Lung (tissue), 12 donors: ENCODE data around the gene PLCL1. TPM values are rescaled to one million over a fixed set of nuclear protein-coding genes. Genes with fewer than 3 reads are reported as not detected.
A peak's percentile ranks its signal among the peaks of the same experiment; 100 is the strongest.

Source experiments
- ATAC-seq: fragments of 200-7000 bp; cut with Tn5 transposase; one replicate; pipeline ENCODE4 v1.9.1; 2020; ENCODE audit warnings: moderate number of reproducible peaks; ENCODE audit not compliant: insufficient read depth, low FRiP score
- DNase-seq, 3 donors: peaks; one replicate each; pipeline ENCODE4 v3.0.0-alpha.2; 2013 to 2017
- H3K27ac ChIP-seq, 2 donors: one replicate each; pipeline ENCODE4 v1.5.1; 2013; ENCODE audit warnings: mild to moderate bottlenecking in 2 of 2, moderate library complexity in 2 of 2, control low read depth in 1 of 2, inconsistent platforms in 1 of 2, low read depth in 1 of 2, low read length in 1 of 2
- H3K27me3 ChIP-seq, 3 donors: one replicate each; pipeline ENCODE4 v1.5.1; 2013; ENCODE audit warnings: low read length in 2 of 3; ENCODE audit not compliant: control insufficient read depth in 3 of 3, insufficient read depth in 3 of 3
- H3K36me3 ChIP-seq, 4 donors: one replicate each; pipeline ENCODE4 v1.5.1; 2013; ENCODE audit warnings: low read length in 4 of 4, mild to moderate bottlenecking in 1 of 4, moderate library complexity in 1 of 4; ENCODE audit not compliant: control insufficient read depth in 4 of 4, insufficient read depth in 4 of 4
- H3K4me1 ChIP-seq, 5 donors: one replicate each; pipeline ENCODE4 v1.5.1; 2013; ENCODE audit warnings: low read length in 5 of 5, mild to moderate bottlenecking in 2 of 5, moderate library complexity in 1 of 5; ENCODE audit not compliant: control insufficient read depth in 5 of 5, insufficient read depth in 5 of 5
- H3K4me3 ChIP-seq: one replicate; pipeline ENCODE4 v1.5.1; 2013; ENCODE audit warnings: mild to moderate bottlenecking, control low read depth, moderate library complexity
- H3K9ac ChIP-seq, 2 donors: one replicate each; pipeline ENCODE4 v1.5.1; 2013; ENCODE audit warnings: low read length in 2 of 2, control low read depth in 1 of 2; ENCODE audit not compliant: insufficient read depth in 1 of 2
- H3K9me3 ChIP-seq, 4 donors: one replicate each; pipeline ENCODE4 v1.5.1; 2013; ENCODE audit warnings: low read length in 3 of 4, mild to moderate bottlenecking in 1 of 4, moderate library complexity in 1 of 4; ENCODE audit not compliant: control insufficient read depth in 4 of 4, insufficient read depth in 3 of 4
- CTCF ChIP-seq: IDR thresholded peaks from 2 replicates; pipeline ENCODE4 v1.5.1; 2012; ENCODE audit warnings: mild to moderate bottlenecking; ENCODE audit errors: control extremely low read depth, extremely low read depth
- WGBS, 2 donors: extraction: QIAGEN DNeasy Blood & Tissue Kit; methylation state at CpG; one replicate each; pipeline ENCODE4 v1.1.7; 2013; 5-methylcytosine and 5-hydroxymethylcytosine counted together
- polyA plus RNA-seq, 2 donors: library from polyadenylated mRNA; stranded (reverse); fragments of 200-250 nt; gene quantifications; one replicate each; pipeline ENCODE4 v1.2.1, GENCODE V29; 2013
- total RNA-seq, 2 donors: library from RNA; depleted of rRNA in 1 of 2; stranded (reverse); fragments of >200 nt in 1 of 2; gene quantifications; one replicate each; pipeline ENCODE4 v1.2.1, GENCODE V29; 2014 to 2021
- donor health status: control.
- donor health status: control.
- donor health status: Bipolar disorder and iron deficiency.
- donor health status: healthy.
- donor health status: DM: yes; HTN: yes; CAD: no.

PLCL1 gene
- total and polyA plus RNA-seq, 4 donors = 1.1 to 13.0 (median 2.9) TPM

- H3K36me3 ChIP-seq = no peaks in the 10 kb centered on the region
- peaks cover 0 to 3% (median 0%) of the 10 kb centered on the region in 5 donors for H3K4me1 ChIP-seq
- 86 to 92% methylated on average over 1 of the region's 1 CpG for WGBS, 2 donors
- ATAC-seq (no peak), DNase-seq (no peak)
- H3K27ac ChIP-seq = no peak overlapping the region
- TF ChIP-seq CTCF = no peak
- no peak overlapping the region for H3K4me3 ChIP-seq
- H3K9me3 ChIP-seq = no peaks in the 10 kb centered on the region
- no peaks in the 10 kb centered on the region for H3K27me3 ChIP-seq
- H3K9ac ChIP-seq = no peak overlapping the region
Observed at GRCh38 chr2:198168651-198169050, 364.3 kb downstream of the PLCL1 start.

GRCh38 chr2:198173242-198173641 is 368.8 kb downstream of the PLCL1 start:
- Histone ChIP-seq H3K4me1 (peaks cover 0 to 3% (median 0%) of the 10 kb centered on the region in 5 donors), H3K27ac (no peak overlapping the region), H3K27me3 (no peaks in the 10 kb centered on the region), H3K4me3 (no peak overlapping the region), H3K36me3 (no peaks in the 10 kb centered on the region), H3K9me3 (peaks cover 0 to 3% (median 0%) of the 10 kb centered on the region in 4 donors), H3K9ac (no peak overlapping the region)
- TF ChIP-seq CTCF = no peak
- WGBS, 2 donors = 39 to 42% methylated on average over 6 of the region's 6 CpGs
- DNase-seq (peak in 2 of 3 donors; percentile 14 to 38), ATAC-seq (no peak)

- no peak overlapping the region for H3K9ac ChIP-seq
- H3K36me3 ChIP-seq = no peaks in the 10 kb centered on the region
- H3K4me3 ChIP-seq = no peak overlapping the region
- no peaks in the 10 kb centered on the region for H3K27me3 ChIP-seq
- ATAC-seq (no peak), DNase-seq (no peak)
- H3K4me1 ChIP-seq = peaks cover 0 to 3% (median 0%) of the 10 kb centered on the region in 5 donors
- H3K27ac ChIP-seq = no peak overlapping the region
- peaks cover 0 to 3% (median 0%) of the 10 kb centered on the region in 4 donors for H3K9me3 ChIP-seq
- WGBS, 2 donors = 89 to 90% methylated on average over 2 of the region's 2 CpGs
- TF ChIP-seq CTCF = no peak
Observed at GRCh38 chr2:198173864-198174263, 369.5 kb downstream of the PLCL1 start.

GRCh38 chr2:198175271-198175670 is 370.9 kb downstream of the PLCL1 start:
- DNase-seq = peak in 1 of 3 donors; percentile 18
- H3K27me3 ChIP-seq = no peaks in the 10 kb centered on the region
- no peak overlapping the region for H3K9ac ChIP-seq
- H3K4me1 ChIP-seq = peaks cover 0 to 3% (median 0%) of the 10 kb centered on the region in 5 donors
- H3K9me3 ChIP-seq = peaks cover 0 to 4% (median 0%) of the 10 kb centered on the region in 4 donors
- ATAC-seq = no peak
- WGBS, 2 donors = 65 to 68% methylated on average over 3 of the region's 3 CpGs
- no peaks in the 10 kb centered on the region for H3K36me3 ChIP-seq
- H3K4me3 ChIP-seq = no peak overlapping the region
- H3K27ac ChIP-seq = no peak overlapping the region
- TF ChIP-seq CTCF = no peak
